Neural cell (in vitro differentiated cells): Measurements from ENCODE around the gene RNF121. TPM values are rescaled to one million over a fixed set of nuclear protein-coding genes. Genes with fewer than 3 reads are reported as not detected.

ENCODE experiments used
- H2AFZ ChIP-seq: fragments of 200-600, 300-800 bp; sonication (generic), shearing (Covaris generic); 2 replicates; pipeline ENCODE4 v1.6.0; 2014; ENCODE audit warnings: low read depth, mild to moderate bottlenecking, antibody characterized with exemption, low read length, moderate library complexity
- H3F3A ChIP-seq: fragments of 200-600 bp; shearing (Covaris generic); 2 replicates; pipeline ENCODE4 v1.6.1; 2016; ENCODE audit warnings: mild to moderate bottlenecking, moderate library complexity, mixed read lengths, antibody characterized with exemption, low read length; ENCODE audit not compliant: insufficient read depth, poor library complexity, severe bottlenecking
- H3K27ac ChIP-seq: fragments of 200-600, 300-800 bp; sonication (generic), shearing (Covaris generic); 2 replicates; pipeline ENCODE4 v1.5.1; 2014; ENCODE audit warnings: mild to moderate bottlenecking, low read length, moderate library complexity
- H3K27me3 ChIP-seq: fragments of 300-800, 200-600 bp; sonication (generic), shearing (Covaris generic); 2 replicates; pipeline ENCODE4 v1.6.0; 2014; ENCODE audit warnings: mild to moderate bottlenecking, low read depth, low read length, moderate library complexity; ENCODE audit not compliant: insufficient read depth
- H3K36me3 ChIP-seq: fragments of 300-800, 200-600 bp; sonication (generic), shearing (Covaris generic); 2 replicates; pipeline ENCODE4 v1.5.1; 2014; ENCODE audit warnings: mild to moderate bottlenecking, antibody characterized with exemption, low read length, moderate library complexity; ENCODE audit not compliant: insufficient read depth
- H3K4me2 ChIP-seq: fragments of 300-800, 200-600 bp; sonication (generic), shearing (Covaris generic); 2 replicates; pipeline ENCODE4 v1.6.0; 2014; ENCODE audit warnings: mild to moderate bottlenecking, low read length
- H3K4me3 ChIP-seq: fragments of 300-800, 200-600 bp; sonication (generic), shearing (Covaris generic); 2 replicates; pipeline ENCODE4 v1.5.1; 2014; ENCODE audit warnings: mild to moderate bottlenecking, low read length, moderate library complexity
- H3K79me2 ChIP-seq: fragments of 200-600 bp; shearing (Covaris generic); replicated peaks from 2 replicates; pipeline ENCODE4 v1.6.0; 2014; ENCODE audit warnings: mild to moderate bottlenecking, low read length, moderate library complexity; ENCODE audit not compliant: insufficient read depth
- H3K9ac ChIP-seq: fragments of 300-800, 200-600 bp; sonication (generic), shearing (Covaris generic); 2 replicates; pipeline ENCODE4 v1.6.1; 2016; ENCODE audit warnings: mild to moderate bottlenecking, low read length, mixed read lengths
- H3K9me2 ChIP-seq: fragments of 200-600 bp; shearing (Covaris generic); 2 replicates; pipeline ENCODE4 v1.6.1; 2016; ENCODE audit warnings: mild to moderate bottlenecking, low read length, mixed read lengths; ENCODE audit not compliant: insufficient read depth
- H3K9me3 ChIP-seq: fragments of 200-600, 300-800 bp; sonication (generic), shearing (Covaris generic); 2 replicates; pipeline ENCODE4 v1.6.1; 2016; ENCODE audit warnings: mild to moderate bottlenecking, mixed run types, low read length, moderate library complexity, mixed read lengths
- H4K20me1 ChIP-seq: fragments of 200-600 bp; shearing (Covaris generic); 2 replicates; pipeline ENCODE4 v1.6.1; 2016; ENCODE audit warnings: mild to moderate bottlenecking, mixed run types; ENCODE audit not compliant: insufficient read depth
- CTCF ChIP-seq: fragments of 450-650 bp; IDR thresholded peaks from 2 replicates; pipeline ENCODE4 v1.5.1; 2014; ENCODE audit warnings: antibody characterized with exemption, mild to moderate bottlenecking, moderate library complexity; ENCODE audit not compliant: poor library complexity, severe bottlenecking
- EP300 ChIP-seq: fragments of 450-650 bp; conservative IDR thresholded peaks from 2 replicates; pipeline ENCODE4 v1.6.1; 2014; ENCODE audit warnings: antibody characterized with exemption, mild to moderate bottlenecking, moderate library complexity; ENCODE audit not compliant: poor library complexity, severe bottlenecking
- EZH2 ChIP-seq: fragments of 200-600, 300-800 bp; shearing (Covaris generic), sonication (generic); IDR thresholded peaks from 2 replicates; pipeline ENCODE4 v1.6.1; 2014; ENCODE audit warnings: antibody characterized with exemption, low read length, borderline replicate concordance, mild to moderate bottlenecking; ENCODE audit not compliant: insufficient read depth, poor library complexity, severe bottlenecking
- MXI1 ChIP-seq: fragments of 450-650 bp; conservative IDR thresholded peaks from 2 replicates; pipeline ENCODE4 v1.6.1; 2014; ENCODE audit warnings: antibody characterized with exemption, mild to moderate bottlenecking; ENCODE audit not compliant: poor library complexity, severe bottlenecking
- POLR2AphosphoS5 ChIP-seq: IDR thresholded peaks from 2 replicates; pipeline ENCODE4 v1.6.1; 2012
- RAD21 ChIP-seq: fragments of 450-650 bp; conservative IDR thresholded peaks from 2 replicates; pipeline ENCODE4 v1.6.1; 2014; ENCODE audit warnings: antibody characterized with exemption, mild to moderate bottlenecking, moderate library complexity
- REST ChIP-seq: IDR thresholded peaks from 2 replicates; pipeline ENCODE4 v1.6.1; 2012; ENCODE audit warnings: borderline replicate concordance
- SMC3 ChIP-seq: fragments of 450-650 bp; conservative IDR thresholded peaks from 2 replicates; pipeline ENCODE4 v1.6.1; 2014; ENCODE audit warnings: antibody characterized with exemption, mild to moderate bottlenecking, moderate library complexity; ENCODE audit not compliant: poor library complexity
- TAF1 ChIP-seq: IDR thresholded peaks from 2 replicates; pipeline ENCODE4 v1.6.1; 2012; ENCODE audit warnings: low read depth
- polyA plus RNA-seq: library from polyadenylated mRNA; depleted of rRNA; stranded (reverse); fragments of >200 nt; gene quantifications from 2 replicates; pipeline ENCODE4 v1.2.3, GENCODE V29; 2014

RNF121 gene
- polyA plus RNA-seq, 1 donor from 2014 or later, result 21.2 TPM

GRCh38 chr11:72014761-72015320 lies 86.0 kb downstream of the RNF121 start:
- no peaks in the 10 kb centered on the region for H3K27me3 ChIP-seq
- no peaks in the 10 kb centered on the region for H3K36me3 ChIP-seq
- H3K9me3 ChIP-seq, result no peaks in the 10 kb centered on the region
- H3F3A ChIP-seq, result no peaks in the 10 kb centered on the region
- no peaks in the 10 kb centered on the region for H3K79me2 ChIP-seq
- H3K4me3 ChIP-seq, result no peak overlapping the region
- no peak overlapping the region for H3K9ac ChIP-seq
- peaks cover 3% of the 10 kb centered on the region for H4K20me1 ChIP-seq
- no peak overlapping the region for H3K4me2 ChIP-seq
- TF ChIP-seq MXI1 (no peak), EZH2 (no peak), SMC3 (no peak), EP300 (no peak), TAF1 (no peak), CTCF (no peak), POLR2AphosphoS5 (no peak), REST (no peak), RAD21 (no peak)
- H3K27ac ChIP-seq, result no peak overlapping the region
- no peaks in the 10 kb centered on the region for H3K9me2 ChIP-seq
- H2AFZ ChIP-seq, result no peak overlapping the region

- H3K27ac ChIP-seq, result no peak overlapping the region
Measured at GRCh38 chr11:72015511-72016061, 86.7 kb downstream of the RNF121 start.

More at GRCh38 chr11:72015511-72016061, 86.7 kb downstream of the RNF121 start:
- Histone ChIP-seq H3K4me2 (no peak overlapping the region), H3K9me2 (no peaks in the 10 kb centered on the region), H3K9me3 (no peaks in the 10 kb centered on the region), H3F3A (no peaks in the 10 kb centered on the region), H3K79me2 (no peaks in the 10 kb centered on the region), H3K4me3 (no peak overlapping the region), H2AFZ (no peak overlapping the region), H3K9ac (no peak overlapping the region), H4K20me1 (peaks cover 3% of the 10 kb centered on the region), H3K36me3 (no peaks in the 10 kb centered on the region), H3K27me3 (no peaks in the 10 kb centered on the region)
- TF ChIP-seq RAD21 (peak; percentile 19), TAF1 (no peak), POLR2AphosphoS5 (no peak), REST (no peak), EP300 (no peak), EZH2 (no peak), MXI1 (no peak), SMC3 (peak; percentile 45), CTCF (peak; percentile 45)
